Glutamatergic neuron (in vitro differentiated cells): ENCODE measurements around the gene HTR6. TPM values are rescaled to one million over a fixed set of nuclear protein-coding genes. Genes with fewer than 3 reads are reported as not detected.

ENCODE experiments used
- DNase-seq: peaks from one replicate; pipeline ENCODE4 v3.0.0; 2022
- H3K27ac Mint-ChIP-seq: one replicate; pipeline ENCODE4 v1.8.0; 2020; ENCODE audit warnings: mild to moderate bottlenecking, mixed read lengths, inconsistent platforms; ENCODE audit not compliant: unreplicated experiment
- H3K27me3 Mint-ChIP-seq: one replicate; pipeline ENCODE4 v1.8.0; 2020; ENCODE audit warnings: mild to moderate bottlenecking, moderate library complexity, mixed read lengths, inconsistent platforms; ENCODE audit not compliant: unreplicated experiment
- H3K36me3 Mint-ChIP-seq: one replicate; pipeline ENCODE4 v1.8.0; 2020; ENCODE audit warnings: mild to moderate bottlenecking, mixed read lengths, inconsistent platforms; ENCODE audit not compliant: unreplicated experiment
- H3K4me1 Mint-ChIP-seq: one replicate; pipeline ENCODE4 v1.8.0; 2020; ENCODE audit warnings: mild to moderate bottlenecking, low read depth, mixed read lengths, inconsistent platforms; ENCODE audit not compliant: unreplicated experiment
- H3K4me3 Mint-ChIP-seq: one replicate; pipeline ENCODE4 v1.8.0; 2020; ENCODE audit warnings: mild to moderate bottlenecking, mixed read lengths, inconsistent platforms; ENCODE audit not compliant: unreplicated experiment
- H3K9me3 Mint-ChIP-seq: one replicate; pipeline ENCODE4 v1.8.0; 2020; ENCODE audit warnings: mild to moderate bottlenecking, moderate library complexity, mixed read lengths, inconsistent platforms; ENCODE audit not compliant: unreplicated experiment
- CTCF ChIP-seq: fragments of 200-600 bp; sonication (generic); IDR thresholded peaks from one replicate; pipeline ENCODE4 v1.5.0; 2021; ENCODE audit not compliant: partially characterized antibody, unreplicated experiment
- total RNA-seq: library from RNA; stranded (reverse); fragmentation: NEBNext Ultra II Directional; extraction: Animal tissue kit (Norgen Biotek cat#: 25700); gene quantifications from one replicate; pipeline ENCODE4 v1.2.1, GENCODE V29; 2021; ENCODE audit not compliant: unreplicated experiment

The HTR6 gene
- total RNA-seq, 1 donor from 2014 or later, result not detected

DNA sequence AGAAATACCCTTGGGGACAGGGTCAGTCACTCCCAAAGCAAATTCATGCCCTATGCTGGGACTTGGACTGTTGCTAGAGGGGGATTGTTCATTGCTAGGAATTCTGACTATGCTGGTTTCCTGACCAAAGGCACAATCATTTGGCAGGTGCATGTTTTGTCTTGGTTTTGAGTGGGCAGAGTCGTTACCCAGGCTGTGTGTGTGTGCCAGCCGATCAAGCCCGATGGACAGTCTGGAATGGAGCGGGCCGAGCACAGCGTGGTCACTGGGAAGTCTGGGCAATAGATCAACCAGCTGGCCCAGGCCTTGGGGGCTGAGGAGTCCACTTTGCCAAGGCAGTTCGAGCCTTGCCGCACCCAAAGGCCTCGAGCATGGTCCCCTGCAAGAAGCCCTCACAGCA is 60.9 kb downstream of the HTR6 start:
- peaks cover 21% of the 10 kb centered on the region for H3K4me1 Mint-ChIP-seq
- no peak for TF ChIP-seq CTCF
- peaks cover 2% of the 10 kb centered on the region for H3K27me3 Mint-ChIP-seq
- H3K27ac Mint-ChIP-seq, result no peak overlapping the region
- no peaks in the 10 kb centered on the region for H3K36me3 Mint-ChIP-seq
- DNase-seq, result no peak
- no peak overlapping the region for H3K4me3 Mint-ChIP-seq
- peaks cover 7% of the 10 kb centered on the region for H3K9me3 Mint-ChIP-seq

- no peaks in the 10 kb centered on the region for H3K36me3 Mint-ChIP-seq
- peaks cover 11% of the 10 kb centered on the region for H3K9me3 Mint-ChIP-seq
- H3K4me1 Mint-ChIP-seq, result peaks cover 27% of the 10 kb centered on the region
- H3K4me3 Mint-ChIP-seq, result peak overlapping the region; percentile 46
- DNase-seq, result no peak
- peak overlapping the region; percentile 64 for H3K27ac Mint-ChIP-seq
- H3K27me3 Mint-ChIP-seq, result peaks cover 10% of the 10 kb centered on the region
- no peak for TF ChIP-seq CTCF
Measured at GRCh38 chr1:19728413-19729145, 63.9 kb downstream of the HTR6 start.

DNA sequence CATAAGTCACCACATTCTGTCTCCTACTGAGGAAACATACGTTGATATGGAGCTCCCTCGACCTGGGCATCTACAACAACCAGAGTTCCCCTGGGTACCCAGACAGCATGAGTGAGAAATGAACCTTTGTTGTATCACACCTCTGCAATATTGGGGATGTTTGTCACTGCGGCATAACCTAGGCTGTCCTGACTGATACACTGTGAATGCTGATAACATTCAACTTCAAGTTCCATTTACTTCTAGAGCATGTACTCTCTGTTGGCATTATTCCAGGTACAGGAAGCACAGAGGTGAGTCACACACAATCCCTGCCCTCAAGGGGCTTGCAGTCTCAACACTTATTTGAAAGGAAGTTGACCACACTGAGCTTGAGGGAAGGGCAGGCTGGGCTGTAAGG is 65.6 kb downstream of the HTR6 start:
- peaks cover 10% of the 10 kb centered on the region for H3K27me3 Mint-ChIP-seq
- no peak overlapping the region for H3K4me3 Mint-ChIP-seq
- peaks cover 11% of the 10 kb centered on the region for H3K9me3 Mint-ChIP-seq
- H3K36me3 Mint-ChIP-seq, result no peaks in the 10 kb centered on the region
- no peak for TF ChIP-seq CTCF
- H3K27ac Mint-ChIP-seq, result no peak overlapping the region
- no peak for DNase-seq
- peaks cover 33% of the 10 kb centered on the region for H3K4me1 Mint-ChIP-seq

Other genes starting within 250 kb of the HTR6 start
- 326 TPM for gene CAPZB, start 179.3 kb upstream of the HTR6 start, total RNA-seq
- 14.4 TPM for gene NBL1, start 20.6 kb upstream of the HTR6 start, total RNA-seq
- not detected for gene TMCO4, start 135.0 kb downstream of the HTR6 start, total RNA-seq
- gene RNF186, start 150.4 kb downstream of the HTR6 start, total RNA-seq, result not detected
- gene OTUD3, start 217.5 kb downstream of the HTR6 start, total RNA-seq, result 11.4 TPM